Lower leg skin (tissue), 4 donors: ENCODE results near the gene C14orf132. TPM values are rescaled to one million over a fixed set of nuclear protein-coding genes. Genes with fewer than 3 reads are reported as not detected.

ENCODE experiments used
- DNase-seq, 2 donors: peaks; one replicate each; pipeline ENCODE4 v3.0.0-alpha.2; 2019; ENCODE audit warnings: low spot score in 2 of 2
- H3K4me3 ChIP-seq: fragments of 200-600 bp; sonication (generic); 2 replicates; pipeline ENCODE4 v1.5.1; 2017; ENCODE audit warnings: mild to moderate bottlenecking, low read depth; ENCODE audit not compliant: poor library complexity, severe bottlenecking
- POLR2A ChIP-seq, 2 donors: fragments of 450-650 bp; IDR thresholded peaks; one replicate each; pipeline ENCODE4 v1.6.1; 2016 to 2017; ENCODE audit warnings: antibody characterized with exemption in 2 of 2, mild to moderate bottlenecking in 1 of 2, moderate library complexity in 1 of 2
- WGBS, 2 donors: methylation state at CpG; one replicate each; pipeline ENCODE4 v1.1.5; 2018; 5-methylcytosine and 5-hydroxymethylcytosine counted together
- intact Hi-C: fragments of 100-400 bp; cut with DNase I; formaldehyde crosslinking; loops from one replicate; pipeline ENCODE4 v1.15.0; 2023; ENCODE audit warnings: low total_unique reads
- total RNA-seq, 4 donors: library from RNA; depleted of rRNA; stranded (reverse); fragments of >200 nt; gene quantifications; one replicate each; pipeline ENCODE4 v1.1.0, GENCODE V29; 2016
- TF ChIP-seq, protein P1 (sequence below), 3 donors: fragments of 450-650 bp; IDR thresholded peaks; one replicate each; pipeline ENCODE4 v1.5.1; 2016; ENCODE audit warnings: antibody characterized with exemption in 3 of 3, mild to moderate bottlenecking in 3 of 3, moderate library complexity in 2 of 3

The C14orf132 gene
- total RNA-seq, 4 donors from 2014 or later, result 9.6 to 24.9 (median 16.6) TPM

DNA sequence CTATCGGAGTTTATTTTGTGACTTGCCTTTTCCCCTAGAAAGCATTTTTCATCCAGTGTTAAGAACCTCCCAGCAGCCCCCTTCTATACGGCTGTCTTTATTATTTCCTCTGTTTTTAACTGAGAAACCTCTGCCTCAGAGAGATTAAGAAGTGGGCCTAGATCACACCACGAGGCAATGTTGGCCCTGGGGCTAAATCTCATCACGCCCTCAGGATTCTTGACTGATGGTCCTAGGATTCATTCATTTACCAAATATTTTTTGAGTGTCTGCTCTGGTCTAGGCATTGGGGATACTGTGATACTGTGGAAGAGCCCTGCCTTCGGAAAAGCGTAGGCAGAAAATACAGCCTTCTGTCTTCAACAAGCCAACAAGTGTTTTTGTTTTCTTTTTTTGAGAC is 42.1 kb downstream of the C14orf132 start:
- no peak for DNase-seq
- 93 to 94% methylated on average over 6 of the region's 6 CpGs for WGBS, 2 donors
- no peak overlapping the region for H3K4me3 ChIP-seq
- intact Hi-C loops, result no loop called here
- TF ChIP-seq, protein P1, sequence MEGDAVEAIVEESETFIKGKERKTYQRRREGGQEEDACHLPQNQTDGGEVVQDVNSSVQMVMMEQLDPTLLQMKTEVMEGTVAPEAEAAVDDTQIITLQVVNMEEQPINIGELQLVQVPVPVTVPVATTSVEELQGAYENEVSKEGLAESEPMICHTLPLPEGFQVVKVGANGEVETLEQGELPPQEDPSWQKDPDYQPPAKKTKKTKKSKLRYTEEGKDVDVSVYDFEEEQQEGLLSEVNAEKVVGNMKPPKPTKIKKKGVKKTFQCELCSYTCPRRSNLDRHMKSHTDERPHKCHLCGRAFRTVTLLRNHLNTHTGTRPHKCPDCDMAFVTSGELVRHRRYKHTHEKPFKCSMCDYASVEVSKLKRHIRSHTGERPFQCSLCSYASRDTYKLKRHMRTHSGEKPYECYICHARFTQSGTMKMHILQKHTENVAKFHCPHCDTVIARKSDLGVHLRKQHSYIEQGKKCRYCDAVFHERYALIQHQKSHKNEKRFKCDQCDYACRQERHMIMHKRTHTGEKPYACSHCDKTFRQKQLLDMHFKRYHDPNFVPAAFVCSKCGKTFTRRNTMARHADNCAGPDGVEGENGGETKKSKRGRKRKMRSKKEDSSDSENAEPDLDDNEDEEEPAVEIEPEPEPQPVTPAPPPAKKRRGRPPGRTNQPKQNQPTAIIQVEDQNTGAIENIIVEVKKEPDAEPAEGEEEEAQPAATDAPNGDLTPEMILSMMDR (IDR thresholded peaks at IDR 0.05), result no peak
- TF ChIP-seq POLR2A (IDR thresholded peaks at IDR 0.05), result no peak

DNA sequence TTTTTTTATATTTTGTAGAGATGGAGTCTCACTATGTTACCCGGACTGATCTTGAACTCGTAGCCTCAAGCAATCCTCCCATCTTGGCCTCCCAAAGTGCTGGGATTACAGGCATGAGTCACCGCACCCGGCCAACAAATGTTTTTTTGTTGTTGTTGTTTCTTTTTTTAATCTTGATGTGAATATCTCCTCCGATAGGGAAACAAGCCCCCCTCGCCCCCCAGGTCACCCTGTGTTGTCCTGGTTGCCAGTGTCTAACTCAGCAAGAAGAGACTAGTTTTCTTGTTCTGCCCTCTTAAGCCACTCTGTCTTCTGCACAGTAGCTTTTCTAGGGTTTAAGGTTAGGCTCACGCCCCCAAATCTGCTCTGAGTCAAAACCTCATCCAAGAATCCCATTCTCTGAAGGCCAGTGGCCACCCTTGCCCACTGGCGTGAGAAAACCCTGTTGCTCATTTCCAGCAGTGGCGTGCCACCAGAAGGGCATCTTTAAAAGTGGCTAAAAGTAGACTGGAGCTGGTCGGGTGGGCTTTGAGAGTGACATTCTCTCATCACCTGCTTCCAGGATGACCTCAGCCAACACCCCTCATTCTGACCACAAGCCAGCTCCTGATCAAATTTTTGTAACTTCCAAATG is 42.7 kb downstream of the C14orf132 start:
- intact Hi-C loops, result no loop called here

GRCh38 chr14:96082420-96083300 is 43.5 kb downstream of the C14orf132 start:
- H3K4me3 ChIP-seq, result no peak overlapping the region
- WGBS, 2 donors, result 89 to 90% methylated on average over 11 of the region's 11 CpGs
- DNase-seq, result no peak
- no peak for TF ChIP-seq POLR2A (IDR thresholded peaks at IDR 0.05)
- TF ChIP-seq, protein P1 (IDR thresholded peaks at IDR 0.05), result no peak
- intact Hi-C loops, result no loop called here

More for the DNA sequence above, 42.7 kb downstream of the C14orf132 start:
- H3K4me3 ChIP-seq, result no peak overlapping the region
- TF ChIP-seq, protein P1 (IDR thresholded peaks at IDR 0.05), result no peak
- no peak for TF ChIP-seq POLR2A (IDR thresholded peaks at IDR 0.05)
- no peak for DNase-seq
- 93 to 94% methylated on average over 10 of the region's 10 CpGs for WGBS, 2 donors

DNA sequence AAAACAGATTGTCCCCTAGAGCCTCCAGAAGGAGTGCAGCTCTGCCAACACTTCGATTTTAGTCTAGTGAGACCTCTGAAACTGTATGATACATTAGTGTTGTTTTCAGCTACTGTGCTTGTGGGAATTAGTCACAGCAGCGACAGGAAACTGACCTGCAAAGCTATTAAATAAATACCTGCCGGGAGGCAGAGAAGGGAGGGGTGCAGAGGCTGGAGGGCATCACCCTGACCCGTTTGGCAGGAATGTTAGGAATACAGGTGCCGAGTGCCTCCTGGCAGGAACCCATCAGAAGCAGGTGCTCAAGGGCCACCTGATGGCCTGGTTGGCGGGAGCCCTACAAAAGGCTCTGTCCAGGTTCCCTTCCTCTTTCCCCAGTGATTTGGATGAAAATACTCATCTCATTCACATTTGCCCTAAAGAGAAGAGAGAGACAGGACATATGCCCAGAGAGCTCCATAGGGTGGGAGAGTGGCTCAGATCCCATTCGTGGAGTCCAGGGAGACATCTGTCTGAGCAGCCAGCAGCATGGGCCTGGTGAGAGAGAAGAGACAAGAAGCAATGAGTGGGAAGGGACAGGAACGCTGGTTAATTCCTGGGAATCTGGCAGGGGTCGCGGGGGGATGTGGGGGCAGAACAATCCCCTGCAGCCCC is 44.6 kb downstream of the C14orf132 start:
- TF ChIP-seq, protein P1 (IDR thresholded peaks at IDR 0.05), result no peak
- TF ChIP-seq POLR2A (IDR thresholded peaks at IDR 0.05), result no peak
- 75 to 83% methylated on average over 10 of the region's 10 CpGs for WGBS, 2 donors
- no peak overlapping the region for H3K4me3 ChIP-seq
- intact Hi-C loops, result no loop called here
- DNase-seq, result no peak

- no peak for DNase-seq
- 80 to 89% methylated on average over 4 of the region's 4 CpGs for WGBS, 2 donors
- no peak overlapping the region for H3K4me3 ChIP-seq
- no peak for TF ChIP-seq POLR2A (IDR thresholded peaks at IDR 0.05)
- TF ChIP-seq, protein P1 (IDR thresholded peaks at IDR 0.05), result no peak
- intact Hi-C loops, result no loop called here
These were observed 45.6 kb downstream of the C14orf132 start for GRCh38 chr14:96084796-96085195.
